GM18502 (cell line): Measurements from ENCODE around the gene DICER1.

ENCODE experiments used
- ATAC-seq: cut with Tn5 transposase; IDR thresholded peaks from one replicate; pipeline ENCODE4 v1.9.1; 2021; ENCODE audit warnings: mild to moderate bottlenecking; ENCODE audit not compliant: unreplicated experiment, poor library complexity

The DICER1 gene

GRCh38 chr14:95126906-95127530, 30.3 kb downstream of the DICER1 start:
- no peak for ATAC-seq

- no peak for ATAC-seq
These were observed 31.4 kb downstream of the DICER1 start for GRCh38 chr14:95125915-95126314.

- ATAC-seq, result no peak
These were observed 32.1 kb downstream of the DICER1 start for GRCh38 chr14:95125221-95125620.

- no peak for ATAC-seq
These were observed 33.3 kb downstream of the DICER1 start for GRCh38 chr14:95123891-95124579.

- no peak for ATAC-seq
These were observed 34.7 kb downstream of the DICER1 start for GRCh38 chr14:95122621-95122945.

GRCh38 chr14:95121911-95122620, 35.3 kb downstream of the DICER1 start:
- no peak for ATAC-seq

GRCh38 chr14:95119336-95119735, 38.0 kb downstream of the DICER1 start:
- no peak for ATAC-seq

GRCh38 chr14:95117937-95118721, 39.2 kb downstream of the DICER1 start:
- no peak for ATAC-seq

GRCh38 chr14:95113476-95113875, 43.9 kb downstream of the DICER1 start:
- no peak for ATAC-seq

- no peak for ATAC-seq
These were observed 45.7 kb downstream of the DICER1 start for GRCh38 chr14:95111507-95112164.

- no peak for ATAC-seq
These were observed 47.2 kb downstream of the DICER1 start for GRCh38 chr14:95110178-95110577.

- no peak for ATAC-seq
These were observed 49.6 kb downstream of the DICER1 start for GRCh38 chr14:95107711-95108110.

GRCh38 chr14:95106971-95107370, 50.4 kb downstream of the DICER1 start:
- ATAC-seq, result no peak

GRCh38 chr14:95104911-95105310, 52.4 kb downstream of the DICER1 start:
- no peak for ATAC-seq

- no peak for ATAC-seq
These were observed 54.7 kb downstream of the DICER1 start for GRCh38 chr14:95102680-95103044.

- ATAC-seq, result no peak
These were observed 55.3 kb downstream of the DICER1 start for GRCh38 chr14:95101736-95102679.

GRCh38 chr14:95098984-95099599, 58.2 kb downstream of the DICER1 start:
- ATAC-seq, result no peak

- no peak for ATAC-seq
These were observed 59.9 kb downstream of the DICER1 start for GRCh38 chr14:95097385-95097784.

GRCh38 chr14:95096476-95096875, 60.9 kb downstream of the DICER1 start:
- ATAC-seq, result no peak
